HG03095 (cell line): ENCODE measurements around the gene AFG3L2.
"Not testable (repeated sequence)": the region's sequence is repeated elsewhere in the genome, so short reads cannot be mapped to it uniquely, and the experiment has no call there.

Experiments used
- ATAC-seq: cut with Tn5 transposase; IDR thresholded peaks from one replicate; pipeline ENCODE4 v1.9.1; 2021; ENCODE audit warnings: moderate library complexity; ENCODE audit not compliant: unreplicated experiment

AFG3L2 gene

GRCh38 chr18:12397793-12398192, 20.8 kb upstream of the AFG3L2 start:
- no peak for ATAC-seq

- no peak for ATAC-seq
These were observed 20.2 kb upstream of the AFG3L2 start for GRCh38 chr18:12397254-12397653.

- no peak for ATAC-seq
These were observed 17.4 kb upstream of the AFG3L2 start for GRCh38 chr18:12394428-12394827.

- ATAC-seq = no peak
These were observed 17.0 kb upstream of the AFG3L2 start for GRCh38 chr18:12393998-12394397.

GRCh38 chr18:12393510-12393909, 16.5 kb upstream of the AFG3L2 start:
- no peak for ATAC-seq

GRCh38 chr18:12391487-12392165, 14.6 kb upstream of the AFG3L2 start:
- ATAC-seq = peak; percentile 65

GRCh38 chr18:12388442-12388841, 11.4 kb upstream of the AFG3L2 start:
- no peak for ATAC-seq

- ATAC-seq = no peak
These were observed 7.2 kb upstream of the AFG3L2 start for GRCh38 chr18:12384261-12384660.

- not testable (repeated sequence) for ATAC-seq
These were observed 6.7 kb upstream of the AFG3L2 start for GRCh38 chr18:12383759-12384158.

GRCh38 chr18:12382221-12382814, 5.3 kb upstream of the AFG3L2 start:
- not testable (repeated sequence) for ATAC-seq

GRCh38 chr18:12378198-12378558, 1.2 kb upstream of the AFG3L2 start:
- ATAC-seq = not testable (repeated sequence)

GRCh38 chr18:12377556-12378197, 650 bp upstream of the AFG3L2 start:
- ATAC-seq = peak; percentile 63

- ATAC-seq = no peak
These were observed 833 bp downstream of the AFG3L2 start for GRCh38 chr18:12376034-12376753.

GRCh38 chr18:12374401-12374800, 2.6 kb downstream of the AFG3L2 start:
- ATAC-seq = no peak

- no peak for ATAC-seq
These were observed 3.3 kb downstream of the AFG3L2 start for GRCh38 chr18:12373771-12374116.

- no peak for ATAC-seq
These were observed 3.8 kb downstream of the AFG3L2 start for GRCh38 chr18:12373116-12373770.

- no peak for ATAC-seq
These were observed 4.6 kb downstream of the AFG3L2 start for GRCh38 chr18:12372406-12372805.

GRCh38 chr18:12371590-12371989, 5.4 kb downstream of the AFG3L2 start:
- ATAC-seq = no peak

GRCh38 chr18:12369211-12369610, 7.8 kb downstream of the AFG3L2 start:
- ATAC-seq = no peak

GRCh38 chr18:12366784-12367183, 10.2 kb downstream of the AFG3L2 start:
- no peak for ATAC-seq

- ATAC-seq = no peak
These were observed 10.6 kb downstream of the AFG3L2 start for GRCh38 chr18:12366379-12366778.
